Esophagus squamous epithelium (tissue), 4 donors: ENCODE results near the gene RBFOX1.

Experiments
- CTCF ChIP-seq, 6 experiments: fragments of 450-650 bp in 4 of 6; fragments of 200-600 bp in 2 of 6; sonication (generic) in 2 of 6; IDR thresholded peaks; one replicate each; pipeline ENCODE4 v1.5.1; 2016 to 2019; ENCODE audit warnings: antibody characterized with exemption in 6 of 6, mild to moderate bottlenecking in 4 of 6, moderate library complexity in 4 of 6
- POLR2A ChIP-seq, 4 donors: fragments of 450-650 bp; IDR thresholded peaks; one replicate each; pipeline ENCODE4 v1.6.1; 2017; ENCODE audit warnings: antibody characterized with exemption in 4 of 4, mild to moderate bottlenecking in 4 of 4, moderate library complexity in 3 of 4

- TF ChIP-seq CTCF (IDR thresholded peaks at IDR 0.05) (no peak), POLR2A (IDR thresholded peaks at IDR 0.05) (no peak)
Measured at GRCh38 chr16:7691533-7691932, 358.9 kb downstream of the RBFOX1 start.
